ENCODE data around the gene DOCK8.

The DOCK8 gene

GRCh38 chr9:338602-339001 lies 123.9 kb downstream of the DOCK8 start:
- DNase-seq (ENCODE audit: low read depth, low spot score): no peak
- no peaks in the 10 kb centered on the region for H3K27me3 ChIP-seq (ENCODE audit: control insufficient read depth, insufficient read depth, low read length)
- no peaks in the 10 kb centered on the region for H3K4me1 ChIP-seq (ENCODE audit: control insufficient read depth, insufficient read depth, low read length)
- H3K9me3 ChIP-seq (ENCODE audit: control insufficient read depth, insufficient read depth, low read length): no peaks in the 10 kb centered on the region; the same call in 1 of the 2 replicates
- H3K27ac ChIP-seq (ENCODE audit: low read length): no peak overlapping the region
- H3K4me3 ChIP-seq (ENCODE audit: low read length): no peak overlapping the region
- H3K36me3 ChIP-seq (ENCODE audit: control insufficient read depth, insufficient read depth, low read length): no peaks in the 10 kb centered on the region
- WGBS (ENCODE audit: insufficient coverage, insufficient read length): no CpG with 5 or more reads among the region's 6 CpGs

DNA sequence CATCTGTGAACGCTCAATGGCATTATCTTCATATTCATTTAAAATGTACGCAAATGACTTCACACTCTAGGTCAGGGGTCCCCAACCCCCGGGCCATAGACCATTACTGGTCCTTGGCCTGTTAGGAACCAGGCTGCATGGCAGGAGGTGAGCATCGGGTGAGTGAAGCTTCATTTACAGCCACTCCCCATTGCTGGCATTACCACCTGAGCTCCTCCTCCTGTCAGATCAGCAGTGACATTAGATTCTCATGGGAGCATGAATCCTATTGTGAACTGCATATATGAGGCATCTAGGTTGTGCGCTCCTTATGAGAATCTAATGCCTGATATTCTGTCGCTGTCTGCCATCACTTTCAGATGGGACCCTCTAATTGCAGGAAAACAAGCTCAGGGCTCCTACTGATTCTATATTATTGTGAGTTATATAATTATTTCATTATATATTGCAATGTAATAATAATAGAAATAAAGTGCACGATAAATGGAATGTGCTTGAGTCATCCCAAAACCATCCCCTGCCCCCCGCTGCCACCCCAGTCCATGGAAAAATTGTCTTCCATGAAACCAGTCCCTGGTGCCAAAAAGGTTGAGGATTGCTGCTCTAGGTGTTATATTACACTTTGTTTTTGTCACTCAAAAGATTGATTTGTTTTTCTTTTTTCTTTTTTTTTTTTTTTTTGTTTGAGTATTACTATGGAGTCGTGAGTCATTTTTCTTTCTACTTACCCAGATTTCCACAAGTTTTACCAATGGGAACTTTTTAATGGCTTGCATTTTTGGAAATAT lies 127.2 kb downstream of the DOCK8 start:
- WGBS (ENCODE audit: insufficient coverage, insufficient read length): 100% methylated on average over 1 of the region's 9 CpGs
- Histone ChIP-seq H3K27ac (ENCODE audit: low read length) (no peak overlapping the region), H3K36me3 (ENCODE audit: control insufficient read depth, insufficient read depth, low read length) (no peaks in the 10 kb centered on the region), H3K4me1 (ENCODE audit: control insufficient read depth, insufficient read depth, low read length) (no peaks in the 10 kb centered on the region), H3K27me3 (ENCODE audit: control insufficient read depth, insufficient read depth, low read length) (no peaks in the 10 kb centered on the region), H3K9me3 (ENCODE audit: control insufficient read depth, insufficient read depth, low read length) (no peaks in the 10 kb centered on the region), H3K4me3 (ENCODE audit: low read length) (no peak overlapping the region)
- no peak for DNase-seq (ENCODE audit: low read depth, low spot score)

GRCh38 chr9:343773-344172 lies 129.1 kb downstream of the DOCK8 start:
- no peak for DNase-seq (ENCODE audit: low read depth, low spot score)
- WGBS (ENCODE audit: insufficient coverage, insufficient read length): no CpG with 5 or more reads among the region's 4 CpGs
- H3K4me3 ChIP-seq (ENCODE audit: low read length): no peak overlapping the region
- no peaks in the 10 kb centered on the region for H3K4me1 ChIP-seq (ENCODE audit: control insufficient read depth, insufficient read depth, low read length)
- H3K27me3 ChIP-seq (ENCODE audit: control insufficient read depth, insufficient read depth, low read length): no peaks in the 10 kb centered on the region
- H3K9me3 ChIP-seq (ENCODE audit: control insufficient read depth, insufficient read depth, low read length): no peaks in the 10 kb centered on the region
- H3K36me3 ChIP-seq (ENCODE audit: control insufficient read depth, insufficient read depth, low read length): no peaks in the 10 kb centered on the region
- no peak overlapping the region for H3K27ac ChIP-seq (ENCODE audit: low read length)

DNA sequence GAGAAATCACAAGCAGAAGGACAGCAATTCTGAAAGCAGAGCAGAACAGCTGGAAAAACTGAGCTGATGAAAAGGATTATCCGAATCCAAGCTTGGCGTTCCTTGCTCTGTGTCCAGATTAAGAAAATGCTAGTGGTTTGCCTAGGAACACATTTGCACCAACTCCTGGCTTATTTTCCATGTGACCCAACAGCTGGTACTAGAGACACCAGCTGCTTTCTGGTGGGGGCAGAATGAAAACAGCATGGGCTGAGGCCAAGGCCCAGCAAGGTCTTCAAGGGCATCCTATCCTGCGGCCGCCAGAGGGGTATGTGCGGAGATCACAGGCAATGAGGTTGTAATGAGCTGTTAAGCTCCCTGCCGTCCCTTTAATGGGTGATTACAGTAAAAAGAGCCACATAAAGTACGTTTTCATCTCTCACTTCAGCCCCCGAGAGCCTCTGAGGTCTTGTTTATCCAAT lies 131.5 kb downstream of the DOCK8 start:
- no CpG with 5 or more reads among the region's 8 CpGs for WGBS (ENCODE audit: insufficient coverage, insufficient read length)
- Histone ChIP-seq H3K4me3 (ENCODE audit: low read length) (no peak overlapping the region), H3K4me1 (ENCODE audit: control insufficient read depth, insufficient read depth, low read length) (no peaks in the 10 kb centered on the region), H3K27me3 (ENCODE audit: control insufficient read depth, insufficient read depth, low read length) (no peaks in the 10 kb centered on the region), H3K27ac (ENCODE audit: low read length) (no peak overlapping the region), H3K36me3 (ENCODE audit: control insufficient read depth, insufficient read depth, low read length) (no peaks in the 10 kb centered on the region), H3K9me3 (ENCODE audit: control insufficient read depth, insufficient read depth, low read length) (no peaks in the 10 kb centered on the region)
- no peak for DNase-seq (ENCODE audit: low read depth, low spot score)

GRCh38 chr9:347667-348292 lies 133.1 kb downstream of the DOCK8 start:
- H3K9me3 ChIP-seq (ENCODE audit: control insufficient read depth, insufficient read depth, low read length): no peaks in the 10 kb centered on the region
- DNase-seq (ENCODE audit: low read depth, low spot score): no peak
- no peaks in the 10 kb centered on the region for H3K27me3 ChIP-seq (ENCODE audit: control insufficient read depth, insufficient read depth, low read length)
- H3K36me3 ChIP-seq (ENCODE audit: control insufficient read depth, insufficient read depth, low read length): no peaks in the 10 kb centered on the region
- no peak overlapping the region for H3K27ac ChIP-seq (ENCODE audit: low read length)
- no peaks in the 10 kb centered on the region for H3K4me1 ChIP-seq (ENCODE audit: control insufficient read depth, insufficient read depth, low read length)
- H3K4me3 ChIP-seq (ENCODE audit: low read length): no peak overlapping the region
- WGBS (ENCODE audit: insufficient coverage, insufficient read length): no CpG with 5 or more reads among the region's 9 CpGs

GRCh38 chr9:350384-350783 lies 135.7 kb downstream of the DOCK8 start:
- no peak for DNase-seq (ENCODE audit: low read depth, low spot score)
- H3K36me3 ChIP-seq (ENCODE audit: control insufficient read depth, insufficient read depth, low read length): no peaks in the 10 kb centered on the region
- H3K27ac ChIP-seq (ENCODE audit: low read length): no peak overlapping the region
- H3K27me3 ChIP-seq (ENCODE audit: control insufficient read depth, insufficient read depth, low read length): no peaks in the 10 kb centered on the region
- no peak overlapping the region for H3K4me3 ChIP-seq (ENCODE audit: low read length)
- WGBS (ENCODE audit: insufficient coverage, insufficient read length): no CpG with 5 or more reads among the region's 7 CpGs
- H3K4me1 ChIP-seq (ENCODE audit: control insufficient read depth, insufficient read depth, low read length): no peaks in the 10 kb centered on the region
- H3K9me3 ChIP-seq (ENCODE audit: control insufficient read depth, insufficient read depth, low read length): no peaks in the 10 kb centered on the region

DNA sequence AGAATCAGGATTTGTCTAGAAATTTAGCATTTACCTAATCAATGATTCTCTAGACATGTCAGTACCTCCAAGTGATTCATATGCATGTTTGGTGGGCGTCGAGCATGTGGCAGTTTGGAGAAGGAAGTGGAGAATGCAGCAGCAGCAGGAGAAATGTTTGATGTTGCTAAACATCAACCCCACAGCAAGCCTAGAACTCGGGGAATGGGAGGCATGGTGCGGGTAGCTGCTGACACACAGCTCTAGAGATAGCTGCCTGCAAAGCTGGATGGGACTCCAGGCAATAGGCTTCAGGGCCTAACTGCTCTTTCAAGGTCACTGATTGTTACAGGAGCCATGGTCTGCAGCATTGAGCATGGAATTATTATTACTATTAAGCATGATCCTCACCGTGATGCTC lies 137.3 kb downstream of the DOCK8 start:
- WGBS (ENCODE audit: insufficient coverage, insufficient read length): no CpG with 5 or more reads among the region's 5 CpGs
- no peak for DNase-seq (ENCODE audit: low read depth, low spot score)
- no peaks in the 10 kb centered on the region for H3K36me3 ChIP-seq (ENCODE audit: control insufficient read depth, insufficient read depth, low read length)
- H3K27ac ChIP-seq (ENCODE audit: low read length): no peak overlapping the region
- no peaks in the 10 kb centered on the region for H3K27me3 ChIP-seq (ENCODE audit: control insufficient read depth, insufficient read depth, low read length)
- no peak overlapping the region for H3K4me3 ChIP-seq (ENCODE audit: low read length)
- H3K4me1 ChIP-seq (ENCODE audit: control insufficient read depth, insufficient read depth, low read length): no peaks in the 10 kb centered on the region
- no peaks in the 10 kb centered on the region for H3K9me3 ChIP-seq (ENCODE audit: control insufficient read depth, insufficient read depth, low read length)

DNA sequence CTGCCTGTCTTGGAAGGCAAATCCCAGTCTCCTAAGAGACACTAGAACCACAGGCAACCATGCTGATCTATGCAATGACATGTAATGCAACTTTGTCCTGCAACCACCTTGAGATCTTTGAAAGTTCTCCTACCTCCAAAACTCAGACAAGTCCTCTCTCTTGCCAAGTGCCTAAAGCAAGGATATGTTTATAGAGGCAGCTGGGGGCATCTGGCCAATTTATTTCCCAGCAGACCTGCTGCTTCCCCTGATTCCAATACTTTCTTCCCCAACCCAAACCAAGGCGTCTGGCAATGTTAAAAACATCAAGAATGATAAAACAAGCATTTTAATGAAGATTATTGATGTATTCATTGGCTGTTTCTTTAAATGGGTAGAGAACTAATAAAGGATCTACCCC lies 138.4 kb downstream of the DOCK8 start:
- Histone ChIP-seq H3K4me1 (ENCODE audit: control insufficient read depth, insufficient read depth, low read length) (no peaks in the 10 kb centered on the region), H3K27me3 (ENCODE audit: control insufficient read depth, insufficient read depth, low read length) (no peaks in the 10 kb centered on the region), H3K27ac (ENCODE audit: low read length) (no peak overlapping the region), H3K4me3 (ENCODE audit: low read length) (no peak overlapping the region), H3K9me3 (ENCODE audit: control insufficient read depth, insufficient read depth, low read length) (no peaks in the 10 kb centered on the region), H3K36me3 (ENCODE audit: control insufficient read depth, insufficient read depth, low read length) (no peaks in the 10 kb centered on the region)
- no peak for DNase-seq (ENCODE audit: low read depth, low spot score)
- no CpG with 5 or more reads among the region's 1 CpG for WGBS (ENCODE audit: insufficient coverage, insufficient read length)

DNA sequence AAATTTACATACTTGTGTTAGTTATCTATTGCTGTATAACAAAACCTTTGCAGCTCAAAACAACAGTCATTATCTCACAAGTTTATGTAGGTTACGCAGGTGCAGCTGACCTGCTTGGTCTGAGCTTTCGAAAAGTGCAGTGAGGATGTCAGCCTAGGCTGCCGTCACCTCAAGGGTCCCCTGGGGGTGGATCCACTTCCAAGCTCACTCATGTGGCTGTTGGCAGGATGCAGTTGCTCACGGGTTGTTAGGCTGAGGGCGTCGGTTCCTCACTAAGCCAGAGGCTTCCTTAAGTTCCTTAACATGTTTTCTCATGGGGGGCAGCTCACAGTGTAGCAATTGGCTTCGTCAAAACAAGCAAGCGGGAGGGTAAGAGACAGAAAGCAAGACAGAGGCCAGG lies 139.8 kb downstream of the DOCK8 start:
- Histone ChIP-seq H3K36me3 (ENCODE audit: control insufficient read depth, insufficient read depth, low read length) (no peaks in the 10 kb centered on the region), H3K9me3 (ENCODE audit: control insufficient read depth, insufficient read depth, low read length) (no peaks in the 10 kb centered on the region), H3K27ac (ENCODE audit: low read length) (no peak overlapping the region), H3K4me1 (ENCODE audit: control insufficient read depth, insufficient read depth, low read length) (no peaks in the 10 kb centered on the region), H3K4me3 (ENCODE audit: low read length) (no peak overlapping the region), H3K27me3 (ENCODE audit: control insufficient read depth, insufficient read depth, low read length) (no peaks in the 10 kb centered on the region)
- no peak for DNase-seq (ENCODE audit: low read depth, low spot score)
- WGBS (ENCODE audit: insufficient coverage, insufficient read length): no CpG with 5 or more reads among the region's 8 CpGs

GRCh38 chr9:357560-357959 lies 142.9 kb downstream of the DOCK8 start:
- Histone ChIP-seq H3K36me3 (ENCODE audit: control insufficient read depth, insufficient read depth, low read length) (no peaks in the 10 kb centered on the region), H3K27ac (ENCODE audit: low read length) (no peak overlapping the region), H3K27me3 (ENCODE audit: control insufficient read depth, insufficient read depth, low read length) (no peaks in the 10 kb centered on the region), H3K4me1 (ENCODE audit: control insufficient read depth, insufficient read depth, low read length) (no peaks in the 10 kb centered on the region), H3K9me3 (ENCODE audit: control insufficient read depth, insufficient read depth, low read length) (no peaks in the 10 kb centered on the region), H3K4me3 (ENCODE audit: low read length) (no peak overlapping the region)
- no CpG with 5 or more reads among the region's 4 CpGs for WGBS (ENCODE audit: insufficient coverage, insufficient read length)
- no peak for DNase-seq (ENCODE audit: low read depth, low spot score)
